ENCODE data around the gene TMC8. TPM values are rescaled to one million over a fixed set of nuclear protein-coding genes. Genes with fewer than 3 reads are reported as not detected.

TMC8 gene
- total and polyA plus RNA-seq, 2 of the 8 experiments (the other 6 are each of a cell fraction or from before 2014, with no cell fraction given), result 1.00 to 2.8 TPM

- WGBS, 2 experiments (ENCODE audit: extremely low coverage in 1 of 2, insufficient coverage in 1 of 2, insufficient read length in 1 of 2, insufficient replicate concordance in 2 of 2, low coverage in 1 of 2, low lambda C conversion rate in 2 of 2, missing lambda C conversion rate in 1 of 2), result 96% methylated on average over 15 of the region's 16 CpGs; no CpG with 5 or more reads in 1 of the 2 experiments
- Histone ChIP-seq H3K4me2 (ENCODE audit: insufficient read depth in 1 of 2, low read depth in 2 of 2, low read length in 2 of 2) (no peak overlapping the region), H2BK15ac (ENCODE audit: low read length) (0 out of 2 replicates have a peak overlapping the region, but pooled peaks have one; percentile 40), H3K14ac (ENCODE audit: insufficient read length) (no peak overlapping the region), H3K23me2 (ENCODE audit: low read depth, low read length) (peaks cover 5% of the 10 kb centered on the region; the same call in 1 of the 2 replicates), H4K91ac (replicated peaks; ENCODE audit: insufficient read length, low read length) (no peak overlapping the region), H3K27me3 (replicated peaks in 1 of 4; ENCODE audit: control insufficient read depth in 3 of 4, extremely low read depth in 1 of 4, insufficient read depth in 3 of 4, low read length in 3 of 4) (no peaks in the 10 kb centered on the region), H2AFZ (ENCODE audit: low read length) (no peak overlapping the region), H4K5ac (ENCODE audit: insufficient read length, low read depth, low read length) (no peak overlapping the region), H3K9me3 (ENCODE audit: insufficient read depth in 2 of 2, low read depth in 1 of 2, low read length in 1 of 2) (no peaks in the 10 kb centered on the region), H3K79me1 (ENCODE audit: low read depth, low read length) (peaks cover 6% of the 10 kb centered on the region), H2BK20ac (ENCODE audit: low read length) (no peak overlapping the region), H2BK5ac (ENCODE audit: low read depth, low read length) (no peak overlapping the region), H3K23ac (ENCODE audit: insufficient read length) (no peak overlapping the region), H3K36me3 (ENCODE audit: control insufficient read depth in 2 of 4, insufficient read depth in 4 of 4, low read length in 3 of 4) (no peaks in the 10 kb centered on the region; a peak in 1 of 8 replicates), H3K9ac (replicated peaks in 1 of 4; ENCODE audit: extremely low read depth in 1 of 4, low read depth in 3 of 4, low read length in 3 of 4) (no peak overlapping the region), H3K4ac (replicated peaks; ENCODE audit: insufficient read length, low read depth, low read length) (no peak overlapping the region), H4K20me1 (replicated peaks in 1 of 2; ENCODE audit: control insufficient read depth in 1 of 2, insufficient read depth in 2 of 2, low read length in 2 of 2) (peaks cover 3% of the 10 kb centered on the region in 2 experiments), H3K79me2 (ENCODE audit: control insufficient read depth in 1 of 2, insufficient read depth in 2 of 2, low read length in 2 of 2) (no peaks in the 10 kb centered on the region), H3K4me1 (replicated peaks in 1 of 4; ENCODE audit: control insufficient read depth in 3 of 4, insufficient read depth in 4 of 4, low read length in 3 of 4) (peaks cover 0 to 20% (median 13%) of the 10 kb centered on the region in 4 experiments; a peak in 6 of 7 replicates), H4K8ac (ENCODE audit: extremely low read depth, insufficient read depth, low read length) (no peak overlapping the region), H2BK120ac (replicated peaks; ENCODE audit: low read depth, low read length) (no peak overlapping the region), H3K56ac (replicated peaks; ENCODE audit: insufficient read length, low read depth, low read length) (no peak overlapping the region), H2BK12ac (ENCODE audit: low read depth, low read length) (no peak overlapping the region), H2AK5ac (ENCODE audit: low read depth, low read length) (no peak overlapping the region), H3K18ac (ENCODE audit: extremely low read depth, low read length) (no peak overlapping the region), H3K4me3 (ENCODE audit: extremely low read depth in 1 of 4, insufficient read depth in 2 of 4, low read depth in 3 of 4, low read length in 4 of 4) (no peak overlapping the region), H3K27ac (ENCODE audit: low read depth, low read length) (no peak overlapping the region)
- DNase-seq (ENCODE audit: low read depth in 1 of 2, low spot score in 2 of 2) (no peak), FAIRE-seq (no peak)
- ChIA-PET POLR2A (ENCODE audit: partially characterized antibody) (interaction anchor here (1.0 kb wide), 2 partner anchors 14 to 22 kb away, joined by 4 to 7 read pairs; partner anchors contain the start of gene TK1), CTCF (ENCODE audit: partially characterized antibody) (interaction anchor here (1.1 to 4.7 kb wide), 6 partner anchors 11 to 53 kb away, joined by 4 to 27 read pairs (median 9); no protein-coding TSS in a partner anchor)
- no peak for TF ChIP-seq SP4 (IDR thresholded peaks at IDR 0.05; ENCODE audit: low read length)
Observed at GRCh38 chr17:78164748-78165607, 34.4 kb downstream of the TMC8 start.

Data from H1 (cell line).